GM13976 (cell line): ENCODE results near the gene NPPC.
"Not testable (repeated sequence)": the region's sequence is repeated elsewhere in the genome, so short reads cannot be mapped to it uniquely, and the experiment has no call there.

Experiments
- DNase-seq: peaks from one replicate; pipeline ENCODE4 v3.0.0; 2012; ENCODE audit warnings: low spot score
- in situ Hi-C: fragments of 300-500 bp; cut with MboI; formaldehyde crosslinking; loops from one replicate; pipeline ENCODE4 v1.12.0; 2022; ENCODE audit warnings: low sequenced_read_pairs, mixed read lengths, inconsistent platforms; ENCODE audit not compliant: unreplicated experiment
- TF ChIP-seq, protein P1 (sequence below): IDR thresholded peaks from 2 replicates; pipeline ENCODE4 v1.5.1; 2012; ENCODE audit warnings: borderline replicate concordance, mild to moderate bottlenecking; ENCODE audit not compliant: insufficient read depth; ENCODE audit errors: extremely low read depth, missing control alignments, control extremely low read depth

NPPC gene

DNA sequence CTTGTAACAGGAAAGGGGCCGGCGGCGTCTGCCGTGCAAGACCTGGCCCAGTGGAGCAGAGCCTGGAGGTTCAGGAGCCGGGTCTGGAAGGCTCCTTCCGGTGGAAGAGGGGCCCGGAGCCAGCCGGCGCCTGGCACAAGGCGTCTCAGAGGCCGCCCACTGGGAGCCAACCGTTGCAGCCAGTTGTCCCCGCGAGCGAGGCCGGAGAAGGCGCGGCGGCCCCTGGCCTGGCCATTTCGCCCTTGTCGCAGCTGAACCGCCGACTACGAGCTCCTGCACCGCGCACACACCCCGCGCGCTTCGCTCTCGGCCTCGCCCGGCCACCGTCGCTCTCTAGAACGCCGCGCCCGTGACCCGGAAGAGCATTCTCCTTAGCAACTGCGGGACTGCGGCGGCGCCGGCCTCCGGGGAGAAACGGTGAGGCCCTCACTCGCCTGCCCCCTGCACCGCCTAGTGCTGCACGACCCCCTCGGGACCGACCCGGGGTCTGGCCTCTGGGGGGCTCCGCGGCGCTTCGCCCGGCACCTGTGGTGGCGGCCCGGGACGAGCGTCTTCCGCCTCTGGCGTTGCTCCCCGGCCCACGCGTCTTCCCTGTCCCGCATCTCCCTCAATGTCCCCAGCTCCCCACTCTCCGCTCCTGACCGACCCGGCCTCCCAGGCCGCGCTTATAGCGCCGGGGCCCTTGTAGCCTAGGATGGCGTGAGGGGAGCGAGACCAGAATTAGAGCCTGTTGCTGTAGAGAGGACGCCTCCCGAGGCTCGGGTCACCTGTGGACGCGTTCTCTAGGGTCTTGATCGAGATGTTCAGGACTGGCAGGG lies 35.4 kb upstream of the NPPC start, which contains the start of gene DIS3L2:
Gene DIS3L2 (plus strand): TSS at position 365 of the 818 bp plus-strand sequence. CDS start 53,215 bp downstream, outside the sequence.
- DNase-seq, result peak; percentile 94
- TF ChIP-seq, protein P1, sequence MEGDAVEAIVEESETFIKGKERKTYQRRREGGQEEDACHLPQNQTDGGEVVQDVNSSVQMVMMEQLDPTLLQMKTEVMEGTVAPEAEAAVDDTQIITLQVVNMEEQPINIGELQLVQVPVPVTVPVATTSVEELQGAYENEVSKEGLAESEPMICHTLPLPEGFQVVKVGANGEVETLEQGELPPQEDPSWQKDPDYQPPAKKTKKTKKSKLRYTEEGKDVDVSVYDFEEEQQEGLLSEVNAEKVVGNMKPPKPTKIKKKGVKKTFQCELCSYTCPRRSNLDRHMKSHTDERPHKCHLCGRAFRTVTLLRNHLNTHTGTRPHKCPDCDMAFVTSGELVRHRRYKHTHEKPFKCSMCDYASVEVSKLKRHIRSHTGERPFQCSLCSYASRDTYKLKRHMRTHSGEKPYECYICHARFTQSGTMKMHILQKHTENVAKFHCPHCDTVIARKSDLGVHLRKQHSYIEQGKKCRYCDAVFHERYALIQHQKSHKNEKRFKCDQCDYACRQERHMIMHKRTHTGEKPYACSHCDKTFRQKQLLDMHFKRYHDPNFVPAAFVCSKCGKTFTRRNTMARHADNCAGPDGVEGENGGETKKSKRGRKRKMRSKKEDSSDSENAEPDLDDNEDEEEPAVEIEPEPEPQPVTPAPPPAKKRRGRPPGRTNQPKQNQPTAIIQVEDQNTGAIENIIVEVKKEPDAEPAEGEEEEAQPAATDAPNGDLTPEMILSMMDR, result no peak
- in situ Hi-C loops, result no loop called here

DNA sequence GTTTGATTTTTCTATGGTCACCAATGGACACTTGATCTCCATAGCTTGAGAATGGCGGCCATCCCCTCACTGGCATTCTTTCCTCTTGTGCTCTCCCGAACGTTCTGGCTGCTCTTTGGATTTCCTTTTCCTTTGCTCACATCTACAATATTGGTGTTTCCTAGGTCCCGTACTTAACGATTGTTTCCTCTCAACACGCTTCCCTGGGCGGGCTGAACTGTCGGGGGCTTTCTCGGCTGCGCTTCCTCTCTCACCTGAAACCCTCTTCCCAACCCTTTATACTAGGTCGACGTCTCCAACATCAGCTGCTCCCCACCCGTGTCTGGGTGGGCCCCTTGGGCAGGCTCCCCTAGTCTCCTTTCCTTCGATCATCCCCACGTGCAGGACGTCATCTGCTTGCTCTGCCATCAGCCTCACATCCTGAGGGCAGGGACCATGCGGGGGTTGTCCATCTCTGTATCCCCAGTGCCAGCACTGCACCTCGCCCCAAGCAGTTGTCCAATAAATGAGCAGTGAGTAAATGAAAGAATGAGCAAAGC lies 34.7 kb upstream of the NPPC start:
- in situ Hi-C loops, result no loop called here
- TF ChIP-seq, protein P1, result no peak

DNA sequence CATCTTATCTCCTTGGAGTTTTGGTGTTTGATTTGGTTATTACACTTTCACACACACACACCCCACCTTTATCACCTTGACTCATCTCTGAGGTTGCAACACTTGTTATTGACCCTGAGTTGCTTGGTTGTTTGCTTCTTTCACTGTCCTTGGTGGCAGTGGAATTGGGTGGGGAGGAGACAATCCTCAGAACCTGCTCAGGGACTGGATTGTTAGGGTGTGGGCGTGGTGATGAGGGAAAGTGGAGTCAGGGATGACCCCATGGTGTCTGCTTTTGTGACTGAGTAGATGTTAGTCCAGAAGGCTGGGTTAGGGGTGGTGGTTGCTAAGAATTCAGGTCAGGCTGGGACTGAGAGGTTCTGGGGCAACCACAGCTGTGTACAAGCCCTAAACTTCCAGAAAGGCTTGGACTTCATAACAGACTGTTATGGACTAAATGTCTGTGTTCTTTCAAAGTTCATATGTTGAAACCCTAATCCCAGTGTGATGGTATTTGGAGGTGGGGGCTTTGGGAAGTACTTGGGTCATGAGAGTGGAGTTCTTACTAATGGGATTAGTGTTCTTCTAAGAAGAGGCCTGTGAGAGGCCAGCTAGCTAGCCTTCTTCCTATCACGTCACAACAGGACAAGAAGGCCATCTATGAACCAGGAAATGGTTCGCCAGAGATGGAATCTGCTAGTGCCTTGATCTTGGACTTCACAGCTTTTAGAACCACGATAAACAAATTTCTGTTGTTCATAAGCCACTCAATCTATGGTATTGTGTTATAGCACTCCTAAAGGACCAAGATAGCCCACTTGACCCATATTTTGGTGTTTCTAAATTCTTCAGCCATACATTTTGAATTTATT lies 31.9 kb upstream of the NPPC start:
- no peak for DNase-seq
- in situ Hi-C loops, result no loop called here
- TF ChIP-seq, protein P1, result no peak

More for the DNA sequence above, 34.7 kb upstream of the NPPC start:
- no peak for DNase-seq

DNA sequence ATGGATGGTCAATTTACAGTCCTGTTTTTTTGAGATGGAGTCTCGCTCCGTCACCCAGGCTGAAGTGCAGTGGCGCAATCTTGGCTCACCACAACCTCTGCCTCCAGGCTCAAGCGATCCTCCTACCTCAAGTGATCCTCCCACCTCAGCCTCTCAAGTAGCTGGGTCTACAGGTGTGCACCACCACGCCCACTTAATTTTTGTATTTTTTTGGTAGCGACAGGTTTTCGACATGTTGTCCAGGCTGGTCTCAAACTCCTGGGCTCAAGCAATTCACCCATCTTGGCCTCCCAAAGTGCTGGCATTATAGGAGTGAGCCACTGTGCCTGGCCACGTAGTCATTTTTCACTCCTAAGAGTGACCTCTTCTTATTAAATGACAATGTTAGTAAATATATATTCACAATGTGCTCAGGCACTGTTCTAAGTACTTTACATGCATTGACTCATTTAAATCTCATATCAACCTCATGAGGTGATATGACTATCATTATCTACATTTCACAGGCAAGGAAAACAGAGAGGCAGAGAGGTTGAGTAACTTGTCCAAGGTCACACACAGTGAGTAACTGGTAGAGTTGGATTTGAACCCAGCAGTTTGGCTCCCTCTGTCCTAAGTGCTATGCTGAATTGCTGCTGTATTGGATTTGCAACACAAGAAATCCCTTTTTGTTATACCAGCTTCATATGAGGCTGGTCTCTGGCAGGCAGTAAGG lies 29.7 kb upstream of the NPPC start:
- in situ Hi-C loops, result no loop called here
- no peak for DNase-seq
- TF ChIP-seq, protein P1, result no peak

DNA sequence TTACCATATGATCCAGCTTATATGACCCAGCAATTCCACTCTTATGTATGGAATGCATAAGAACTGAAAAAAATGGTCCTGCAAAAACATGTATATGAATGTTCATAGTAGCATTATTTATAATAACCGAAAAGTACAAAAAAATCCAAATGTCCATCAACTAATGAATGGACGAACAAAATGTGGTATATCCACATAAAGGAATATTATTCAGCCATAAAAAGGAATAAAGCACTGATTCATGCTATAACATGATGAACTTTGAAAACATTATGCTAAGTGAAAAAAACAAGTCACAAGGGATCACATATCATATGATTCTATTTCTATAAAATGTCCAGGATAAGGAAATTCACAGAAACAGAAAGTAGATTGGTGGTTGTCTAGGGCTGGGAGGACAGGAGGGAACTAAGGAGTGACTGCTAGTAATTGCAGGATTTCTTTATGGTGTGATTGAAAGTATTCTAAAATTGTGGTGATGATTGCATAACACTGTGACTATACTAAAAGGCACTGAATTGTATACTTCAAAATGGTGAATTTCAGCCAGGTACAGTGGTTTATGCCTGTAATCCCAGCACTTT lies 25.3 kb upstream of the NPPC start:
- DNase-seq, result no peak
- in situ Hi-C loops, result no loop called here
- TF ChIP-seq, protein P1, result no peak

DNA sequence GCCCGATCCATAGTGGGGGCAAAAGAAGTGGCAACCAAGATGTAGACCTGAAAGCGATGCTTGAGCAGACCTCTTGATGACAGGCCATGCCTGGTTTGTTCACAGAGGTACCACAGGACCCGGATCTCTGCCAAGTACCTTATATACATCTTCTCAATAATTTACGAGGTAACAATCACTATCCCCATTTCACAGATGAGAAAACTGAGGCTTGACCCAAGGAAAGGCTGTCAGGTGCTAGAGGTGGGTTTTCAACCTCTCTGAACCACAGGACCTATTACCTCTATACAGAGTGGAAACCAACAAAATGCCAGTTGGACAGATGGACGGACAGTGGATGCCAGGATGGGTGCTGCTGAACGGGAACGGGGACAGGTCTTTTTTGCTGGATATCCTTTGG lies 21.5 kb upstream of the NPPC start:
- TF ChIP-seq, protein P1, result no peak
- in situ Hi-C loops, result no loop called here
- DNase-seq, result no peak

DNA sequence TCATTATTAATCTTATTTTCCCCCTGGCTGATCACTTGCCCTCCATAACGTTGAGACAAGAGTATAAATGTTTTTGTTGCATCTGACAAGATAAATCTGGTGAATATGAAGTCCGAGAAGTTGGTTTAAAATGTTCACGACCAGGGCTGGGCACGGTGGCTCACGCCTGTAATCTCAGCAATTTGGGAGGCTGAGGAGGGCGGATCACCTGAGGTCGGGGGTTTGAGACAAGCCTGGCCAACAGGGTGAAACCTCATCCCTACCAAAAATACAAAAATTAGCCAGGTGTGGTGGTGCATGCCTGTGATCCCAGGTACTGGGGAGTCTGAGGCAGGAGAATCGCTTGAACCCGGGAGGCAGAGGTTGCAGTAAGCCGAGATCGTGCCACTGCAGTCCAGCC lies 20.9 kb upstream of the NPPC start:
- in situ Hi-C loops, DNase-seq: not testable (repeated sequence)
